SK-N-SH (cell line): ENCODE measurements around the gene SPO11. TPM values are rescaled to one million over a fixed set of nuclear protein-coding genes. Genes with fewer than 3 reads are reported as not detected.
A peak's percentile ranks its signal among the peaks of the same experiment; 100 is the strongest.

Experiments used
- CTCF ChIA-PET: fragments of 300-600, 350-600 bp; formaldehyde crosslinking; extraction: SDS; loops from one replicate; lab custom pipeline; 2021; lab: Yijun Ruan, JAX
- POLR2A ChIA-PET: fragments of 350-600 bp; sonication (Branson Sonifier 250); formaldehyde crosslinking; extraction: SDS; loops from one replicate; lab custom pipeline; 2020; ENCODE audit warnings: antibody characterized with exemption, inconsistent platforms; lab: Yijun Ruan, JAX
- DNase-seq: peaks from one replicate; pipeline ENCODE4 v3.0.0; 2012
- H2AFZ ChIP-seq: fragments of 200-600 bp; sonication (generic); 2 replicates; pipeline ENCODE4 v1.8.1; 2016; ENCODE audit warnings: antibody characterized with exemption, mild to moderate bottlenecking, low read depth
- H3F3A ChIP-seq: fragments of 200-600 bp; sonication (generic); replicated peaks from 2 replicates; pipeline ENCODE3; 2016; ENCODE audit warnings: antibody characterized with exemption, mild to moderate bottlenecking; ENCODE audit not compliant: insufficient read depth
- H3K27ac ChIP-seq, 2 experiments: fragments of 200-500 bp in 1 of 2; fragments of 200-600 bp in 1 of 2; sonication (Bioruptor generic) in 1 of 2; sonication (generic), shearing (Covaris generic) in 1 of 2; 2 replicates each; pipeline versions ENCODE4 v1.5.1 to v1.6.1; 2014 to 2016; ENCODE audit warnings: low read depth in 2 of 2, inconsistent platforms in 1 of 2, low read length in 1 of 2, mild to moderate bottlenecking in 1 of 2, mixed read lengths in 1 of 2
- H3K27me3 ChIP-seq: fragments of 200-600 bp; sonication (generic), shearing (Covaris generic); 2 replicates; pipeline ENCODE4 v1.6.1; 2016; ENCODE audit warnings: mixed run types; ENCODE audit not compliant: insufficient read depth
- H3K36me3 ChIP-seq, 2 experiments: fragments of 200-500 bp in 1 of 2; fragments of 200-600 bp in 1 of 2; sonication (Bioruptor generic) in 1 of 2; sonication (generic) in 1 of 2; replicated peaks in 1 of 2; 2 replicates each; pipeline versions ENCODE3 to v1.5.1; 2014 to 2016; ENCODE audit warnings: low read length in 1 of 2, mild to moderate bottlenecking in 1 of 2; ENCODE audit not compliant: insufficient read depth in 2 of 2, control insufficient read depth in 1 of 2
- H3K4me1 ChIP-seq, 2 experiments: fragments of 200-500 bp in 1 of 2; fragments of 200-600 bp in 1 of 2; sonication (Bioruptor generic) in 1 of 2; sonication (generic), shearing (Covaris generic) in 1 of 2; 2 replicates each; pipeline versions ENCODE4 v1.5.1 to v1.6.1; 2014 to 2016; ENCODE audit warnings: low read depth in 1 of 2, low read length in 1 of 2, mixed run types in 1 of 2; ENCODE audit not compliant: insufficient read depth in 2 of 2, control insufficient read depth in 1 of 2
- H3K4me2 ChIP-seq: fragments of 200-600 bp; sonication (generic), shearing (Covaris generic); 2 replicates; pipeline ENCODE4 v1.6.1; 2017; ENCODE audit warnings: mixed run types
- H3K4me3 ChIP-seq, 2 experiments: fragments of 200-500 bp in 1 of 2; fragments of 200-600 bp in 1 of 2; sonication (Bioruptor generic) in 1 of 2; sonication (generic), shearing (Covaris generic) in 1 of 2; 2 replicates each; pipeline versions ENCODE4 v1.5.1 to v1.8.1; 2014 to 2016; ENCODE audit warnings: low read depth in 2 of 2, inconsistent platforms in 1 of 2, low read length in 1 of 2, mild to moderate bottlenecking in 1 of 2, mixed read lengths in 1 of 2, moderate library complexity in 1 of 2
- H3K79me2 ChIP-seq: fragments of 200-600 bp; sonication (generic); 2 replicates; pipeline ENCODE4 v1.8.1; 2017; ENCODE audit warnings: mild to moderate bottlenecking; ENCODE audit not compliant: insufficient read depth
- H3K9ac ChIP-seq: fragments of 200-600 bp; sonication (generic); 2 replicates; pipeline ENCODE4 v1.6.1; 2017; ENCODE audit warnings: mixed run types
- H3K9me2 ChIP-seq: fragments of 200-600 bp; sonication (generic); 2 replicates; pipeline ENCODE4 v1.6.1; 2017; ENCODE audit warnings: mixed run types
- H3K9me3 ChIP-seq: fragments of 200-600 bp; sonication (generic); 2 replicates; pipeline ENCODE4 v1.6.1; 2017; ENCODE audit warnings: mixed run types, mild to moderate bottlenecking, moderate library complexity
- H4K20me1 ChIP-seq: fragments of 200-600 bp; sonication (generic); 2 replicates; pipeline ENCODE4 v1.6.1; 2017; ENCODE audit warnings: mild to moderate bottlenecking, mixed run types; ENCODE audit not compliant: insufficient read depth
- CHD2 ChIP-seq: fragments of 150-350 bp; IDR thresholded peaks from 2 replicates; pipeline ENCODE4 v1.6.1; 2018; ENCODE audit warnings: low read length; ENCODE audit not compliant: partially characterized antibody
- CTCF ChIP-seq: fragments of 200-600 bp; sonication (generic); IDR thresholded peaks from 2 replicates; pipeline ENCODE4 v1.6.1; 2017; ENCODE audit warnings: antibody characterized with exemption, mild to moderate bottlenecking, moderate library complexity
- FOXJ3 ChIP-seq: sonication (generic); formaldehyde crosslinking; IDR thresholded peaks from 2 replicates; pipeline ENCODE4 v1.5.1; 2020; ENCODE audit warnings: mild to moderate bottlenecking, missing genetic modification reagents
- IRF3 ChIP-seq: fragments of 150-350 bp; IDR thresholded peaks from 2 replicates; pipeline ENCODE4 v1.6.1; 2016; ENCODE audit warnings: mild to moderate bottlenecking, low read depth, low read length
- MAX ChIP-seq: IDR thresholded peaks from 2 replicates; pipeline ENCODE4 v1.4.0; 2012; ENCODE audit warnings: low read depth
- MEF2A ChIP-seq: IDR thresholded peaks from 2 replicates; pipeline ENCODE4 v1.4.0; 2012; ENCODE audit warnings: low read depth, borderline replicate concordance
- PBX3 ChIP-seq: IDR thresholded peaks from 2 replicates; pipeline ENCODE4; 2012
- RAD21 ChIP-seq: IDR thresholded peaks from 2 replicates; pipeline ENCODE4 v1.6.1; 2012; ENCODE audit warnings: mild to moderate bottlenecking, low read length
- SMC3 ChIP-seq: IDR thresholded peaks from 2 replicates; pipeline ENCODE4 v1.6.1; 2012; ENCODE audit warnings: low read depth, low read length, improper control_type of control experiment
- TCF12 ChIP-seq: IDR thresholded peaks from 2 replicates; pipeline ENCODE4 v1.4.0; 2012
- USF2 ChIP-seq: fragments of 150-350 bp; IDR thresholded peaks from 2 replicates; pipeline ENCODE4 v1.6.1; 2017; ENCODE audit warnings: antibody characterized with exemption, low read length, low read depth, borderline replicate concordance
- WGBS: methylation state at CpG from one replicate; pipeline ENCODE4 v1.1.6; 2017; ENCODE audit warnings: low lambda C conversion rate; 5-methylcytosine and 5-hydroxymethylcytosine counted together
- polyA plus RNA-seq, 3 experiments: library from polyadenylated mRNA; depleted of rRNA; stranded (reverse); fragments of >200 nt; gene quantifications; 2 replicates each; pipeline ENCODE4 v1.2.3, GENCODE V29; 2012

Gene SPO11
- polyA plus RNA-seq, 1 of the 3 experiments (the other 2 are of a cell fraction): not detected

- WGBS: 33% methylated on average over 20 of the region's 20 CpGs
- H3K79me2 ChIP-seq: no peaks in the 10 kb centered on the region
- no peak for TF ChIP-seq TCF12
- TF ChIP-seq MAX: peak; percentile 48; the same call in 1 of the 2 replicates
- no peak for TF ChIP-seq IRF3
- TF ChIP-seq SMC3: peak; percentile 97
- peak; percentile 94 for TF ChIP-seq CTCF
- peak; percentile 87 for TF ChIP-seq RAD21
- TF ChIP-seq FOXJ3 (CRISPR knock-in tag): no peak
- ChIA-PET CTCF (interaction anchor here (0.6 to 7.0 kb wide), 40 partner anchors 8 to 924 kb away, joined by 3 to 68 read pairs (median 4); partner anchors contain the start of gene RBM38), POLR2A (no interaction called here)
- H2AFZ ChIP-seq: no peak overlapping the region
- no peaks in the 10 kb centered on the region for H3K9me3 ChIP-seq
- H3K4me3 ChIP-seq: peak overlapping the region in 1 of 2 experiments; percentile 20; a peak in 1 of 4 replicates
- H4K20me1 ChIP-seq: no peaks in the 10 kb centered on the region
- H3K9ac ChIP-seq: no peak overlapping the region
- H3K27me3 ChIP-seq: no peaks in the 10 kb centered on the region
- peaks cover 0 to 40% of the 10 kb centered on the region in 2 experiments for H3K36me3 ChIP-seq
- H3F3A ChIP-seq: no peaks in the 10 kb centered on the region
- DNase-seq: peak; percentile 84
- H3K4me2 ChIP-seq: no peak overlapping the region
- H3K9me2 ChIP-seq: no peaks in the 10 kb centered on the region
- H3K27ac ChIP-seq: no peak overlapping the region
- no peaks in the 10 kb centered on the region for H3K4me1 ChIP-seq
Observed at GRCh38 chr20:57381596-57382503, 52.2 kb downstream of the SPO11 start.

- H2AFZ ChIP-seq: no peak overlapping the region
- CTCF ChIA-PET: interaction anchor here (0.6 to 7.0 kb wide), 30 partner anchors 8 to 924 kb away, joined by 3 to 68 read pairs (median 4); partner anchors contain the start of gene RBM38
- H3K4me2 ChIP-seq: no peak overlapping the region
- no peaks in the 10 kb centered on the region for H3F3A ChIP-seq
- H3K27ac ChIP-seq: no peak overlapping the region
- WGBS: 81% methylated on average over 5 of the region's 5 CpGs
- no peaks in the 10 kb centered on the region for H4K20me1 ChIP-seq
- TF ChIP-seq MAX (no peak), MEF2A (no peak), SMC3 (no peak), PBX3 (no peak), USF2 (no peak), CHD2 (no peak)
- TF ChIP-seq, all 33 proteins: peak for 0
- Histone ChIP-seq H3K9ac (no peak overlapping the region), H3K27me3 (no peaks in the 10 kb centered on the region), H3K4me1 (no peaks in the 10 kb centered on the region), H3K4me3 (no peak overlapping the region), H3K9me2 (no peaks in the 10 kb centered on the region), H3K79me2 (no peaks in the 10 kb centered on the region), H3K9me3 (no peaks in the 10 kb centered on the region), H3K36me3 (peaks cover 0 to 33% of the 10 kb centered on the region in 2 experiments)
- DNase-seq: no peak
- POLR2A ChIA-PET: no interaction called here
Observed at GRCh38 chr20:57382516-57382915, 52.9 kb downstream of the SPO11 start.
